Measurements from ENCODE around the gene ALG14. TPM values are rescaled to one million over a fixed set of nuclear protein-coding genes. Genes with fewer than 3 reads are reported as not detected.

The ALG14 gene
- total RNA-seq, 1 experiment from 2014 or later: 5.7 TPM

- BruUV-seq (replicated peaks): no TSS peak
- H2AFZ ChIP-seq (ENCODE audit: low read depth, low read length, poor library complexity, severe bottlenecking): no peak overlapping the region
- H3K27ac ChIP-seq (ENCODE audit: low read depth, low read length): no peak overlapping the region
- H3K79me2 ChIP-seq (ENCODE audit: insufficient read depth, low read length): no peaks in the 10 kb centered on the region
- ChIA-PET POLR2A (no interaction called here), CTCF (no interaction called here), RAD21 (ENCODE audit: low non-redundant PET in 1 of 2, low total read pairs in 2 of 2, uncharacterized antibody in 2 of 2, unreplicated experiment in 2 of 2) (no interaction called here)
- no peak for TF ChIP-seq YY1 (IDR thresholded peaks at IDR 0.05; ENCODE audit: extremely low read depth, insufficient replicate concordance, low read depth, low read length)
- TF ChIP-seq SIN3A (IDR thresholded peaks at IDR 0.05; ENCODE audit: low read depth): no peak
- no peak for TF ChIP-seq RAD21 (IDR thresholded peaks at IDR 0.05; ENCODE audit: low read depth)
- TF ChIP-seq POLR2A (IDR thresholded peaks at IDR 0.05; ENCODE audit: borderline replicate concordance, extremely low read depth, insufficient read depth, insufficient read length): no peak
- no peak for TF ChIP-seq SRF (IDR thresholded peaks at IDR 0.05; ENCODE audit: low read depth)
- TF ChIP-seq ELF1 (IDR thresholded peaks at IDR 0.05; ENCODE audit: borderline replicate concordance, low read depth): no peak
- TF ChIP-seq CBX3 (IDR thresholded peaks at IDR 0.05; ENCODE audit: low read depth): no peak
- TF ChIP-seq JUND (IDR thresholded peaks at IDR 0.05): no peak
- no peak for TF ChIP-seq CEBPB (IDR thresholded peaks at IDR 0.05; ENCODE audit: low read depth)
- TF ChIP-seq EZH2phosphoT487 (IDR thresholded peaks at IDR 0.05; ENCODE audit: borderline replicate concordance): no peak
- TF ChIP-seq EGR1 (IDR thresholded peaks at IDR 0.05; ENCODE audit: low read depth): no peak
- no peak for TF ChIP-seq EZH2 (IDR thresholded peaks at IDR 0.05)
- TF ChIP-seq ZFX (IDR thresholded peaks at IDR 0.05): no peak
- TF ChIP-seq CTCF (IDR thresholded peaks at IDR 0.05 in 2 of 3, conservative IDR thresholded peaks at IDR 0.05 in 1 of 3; ENCODE audit: borderline replicate concordance in 1 of 3, insufficient read depth in 1 of 3, low read depth in 2 of 3, low read length in 2 of 3): no peak
- H3K4me2 ChIP-seq (ENCODE audit: low read length): no peak overlapping the region
- H3K9ac ChIP-seq (ENCODE audit: low read length): no peak overlapping the region
- H3K27me3 ChIP-seq (ENCODE audit: insufficient read depth, low read length): no peaks in the 10 kb centered on the region
- H3K4me3 ChIP-seq (replicated peaks in 1 of 2; ENCODE audit: low read depth in 1 of 2, low read length in 2 of 2): no peak overlapping the region
- no peak for ATAC-seq
- intact Hi-C loops (cut with micrococcal nuclease): no loop called here
- no peaks in the 10 kb centered on the region for H3K36me3 ChIP-seq (ENCODE audit: control insufficient read depth in 1 of 2, insufficient read depth in 2 of 2, low read length in 2 of 2)
- no peaks in the 10 kb centered on the region for H4K20me1 ChIP-seq (ENCODE audit: insufficient read depth)
- H3K4me1 ChIP-seq (ENCODE audit: control insufficient read depth in 1 of 2, insufficient read depth in 2 of 2, low read length in 2 of 2): no peaks in the 10 kb centered on the region
- no peak for DNase-seq (ENCODE audit: low read depth, low spot score)
- H3K9me2 ChIP-seq (ENCODE audit: insufficient read depth): no peaks in the 10 kb centered on the region
- no peaks in the 10 kb centered on the region for H3K9me3 ChIP-seq (ENCODE audit: control insufficient read depth in 1 of 2, insufficient read depth in 1 of 2, low read depth in 1 of 2, low read length in 2 of 2)
These were observed 83.4 kb downstream of the ALG14 start for GRCh38 chr1:94989398-94989797.

Data from HCT116 (cell line).